HEK293T (cell line): Measurements from ENCODE around the gene FTL.

Experiments used
- ARNT ChIP-seq: fragments of 450-650 bp; IDR thresholded peaks from 2 replicates; pipeline ENCODE4 v1.6.1; 2017; ENCODE audit warnings: mild to moderate bottlenecking
- BHLHE40 ChIP-seq: fragments of 450-650 bp; IDR thresholded peaks from 2 replicates; pipeline ENCODE4 v1.6.1; 2016; ENCODE audit warnings: mild to moderate bottlenecking, moderate library complexity, borderline replicate concordance
- CTBP1 ChIP-seq: fragments of 450-650 bp; IDR thresholded peaks from 2 replicates; pipeline ENCODE4 v1.6.1; 2016; ENCODE audit warnings: borderline replicate concordance
- ELF4 ChIP-seq: fragments of 450-650 bp; IDR thresholded peaks from 2 replicates; pipeline ENCODE4 v1.6.1; 2017; ENCODE audit warnings: antibody characterized with exemption
- FOXK2 ChIP-seq: fragments of 450-650 bp; IDR thresholded peaks from 2 replicates; pipeline ENCODE4 v1.6.1; 2016; ENCODE audit warnings: mild to moderate bottlenecking
- FOXM1 ChIP-seq: fragments of 450-650 bp; IDR thresholded peaks from 2 replicates; pipeline ENCODE4 v1.6.1; 2017; ENCODE audit warnings: mild to moderate bottlenecking, borderline replicate concordance
- HDGF ChIP-seq: fragments of 450-650 bp; IDR thresholded peaks from 2 replicates; pipeline ENCODE4 v1.6.1; 2017; ENCODE audit warnings: antibody characterized with exemption, borderline replicate concordance
- L3MBTL2 ChIP-seq: fragments of 450-650 bp; conservative IDR thresholded peaks from 2 replicates; pipeline ENCODE4 v1.6.1; 2016; ENCODE audit warnings: mild to moderate bottlenecking
- NFRKB ChIP-seq: fragments of 450-650 bp; IDR thresholded peaks from 2 replicates; pipeline ENCODE4 v1.6.1; 2016; ENCODE audit warnings: mild to moderate bottlenecking, moderate library complexity
- SP1 ChIP-seq: fragments of 450-650 bp; IDR thresholded peaks from 2 replicates; pipeline ENCODE4 v1.6.1; 2017
- SUZ12 ChIP-seq: fragments of 450-650 bp; IDR thresholded peaks from 2 replicates; pipeline ENCODE4 v1.6.1; 2016; ENCODE audit warnings: mild to moderate bottlenecking
- TF ChIP-seq, protein P1 (sequence below): fragments of 450-650 bp; IDR thresholded peaks from 2 replicates; pipeline ENCODE4 v1.6.1; 2016

DNA sequence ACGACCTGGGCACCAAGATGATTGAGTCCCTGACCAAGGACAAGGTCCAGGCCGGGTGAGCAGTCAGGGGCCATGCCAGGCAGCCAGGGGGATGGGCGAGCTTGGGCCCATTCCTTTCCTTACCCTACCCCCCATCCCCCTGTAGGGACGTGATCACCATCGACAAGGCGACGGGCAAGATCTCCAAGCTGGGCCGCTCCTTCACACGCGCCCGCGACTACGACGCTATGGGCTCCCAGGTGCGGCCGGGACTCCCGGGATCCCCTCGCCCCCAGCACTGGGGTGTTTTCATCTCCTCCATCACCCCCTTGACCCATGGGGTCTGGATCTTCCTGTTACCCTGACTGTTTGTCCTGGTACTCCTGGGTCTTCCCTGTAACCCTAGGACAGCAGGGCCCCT, 44.7 kb downstream of the FTL start:
- no peak for TF ChIP-seq ARNT
- no peak for TF ChIP-seq ELF4
- TF ChIP-seq FOXK2: no peak
- no peak for TF ChIP-seq FOXM1
- no peak for TF ChIP-seq NFRKB
- TF ChIP-seq BHLHE40: no peak
- TF ChIP-seq, protein P1, sequence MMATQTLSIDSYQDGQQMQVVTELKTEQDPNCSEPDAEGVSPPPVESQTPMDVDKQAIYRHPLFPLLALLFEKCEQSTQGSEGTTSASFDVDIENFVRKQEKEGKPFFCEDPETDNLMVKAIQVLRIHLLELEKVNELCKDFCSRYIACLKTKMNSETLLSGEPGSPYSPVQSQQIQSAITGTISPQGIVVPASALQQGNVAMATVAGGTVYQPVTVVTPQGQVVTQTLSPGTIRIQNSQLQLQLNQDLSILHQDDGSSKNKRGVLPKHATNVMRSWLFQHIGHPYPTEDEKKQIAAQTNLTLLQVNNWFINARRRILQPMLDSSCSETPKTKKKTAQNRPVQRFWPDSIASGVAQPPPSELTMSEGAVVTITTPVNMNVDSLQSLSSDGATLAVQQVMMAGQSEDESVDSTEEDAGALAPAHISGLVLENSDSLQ: no peak
- no peak for TF ChIP-seq L3MBTL2
- TF ChIP-seq SP1: no peak
- no peak for TF ChIP-seq SUZ12
- no peak for TF ChIP-seq CTBP1
- TF ChIP-seq HDGF: no peak
